SK-N-MC (cell line): ENCODE data around the gene AVP.

ENCODE experiments used
- DNase-seq: peaks from one replicate; pipeline ENCODE4 v3.0.0-alpha.2; 2011; ENCODE audit warnings: low read depth, low spot score
- H3K27ac ChIP-seq: fragments of 200-600 bp; sonication (generic); 2 replicates; pipeline ENCODE4 v1.5.1; 2016; ENCODE audit warnings: mixed run types
- H3K36me3 ChIP-seq: fragments of 200-600 bp; sonication (generic); 2 replicates; pipeline ENCODE4 v1.6.1; 2017; ENCODE audit warnings: antibody characterized with exemption, low read length, mixed read lengths; ENCODE audit not compliant: insufficient read depth
- H3K4me3 ChIP-seq: fragments of 200-600 bp; sonication (generic); 2 replicates; pipeline ENCODE4 v1.5.1; 2016
- H3K9ac ChIP-seq: fragments of 200-600 bp; sonication (generic); 2 replicates; pipeline ENCODE4 v1.8.0; 2017; ENCODE audit warnings: mixed run types, mixed read lengths; ENCODE audit not compliant: insufficient read length
- H3K9me3 ChIP-seq: fragments of 200-600 bp; sonication (generic); 2 replicates; pipeline ENCODE4 v1.6.1; 2017; ENCODE audit warnings: low read depth, mild to moderate bottlenecking, antibody characterized with exemption, low read length, moderate library complexity, mixed read lengths
- EZH2 ChIP-seq: fragments of 200-600 bp; sonication (generic); IDR thresholded peaks from one replicate; pipeline ENCODE4 v1.6.1; 2017; ENCODE audit warnings: antibody characterized with exemption
- FOXP2 ChIP-seq: optimal IDR thresholded peaks from 2 replicates; pipeline ENCODE3; 2011; ENCODE audit warnings: mild to moderate bottlenecking, moderate library complexity; ENCODE audit not compliant: insufficient read depth; ENCODE audit errors: extremely low read length, control extremely low read depth
- POLR2AphosphoS5 ChIP-seq: IDR thresholded peaks from 2 replicates; pipeline ENCODE4 v1.6.1; 2012; ENCODE audit warnings: mild to moderate bottlenecking, low read depth, low read length, borderline replicate concordance

AVP gene

GRCh38 chr20:3109350-3110302 is 25.1 kb upstream of the AVP start:
- H3K9ac ChIP-seq: no peak overlapping the region
- no peak overlapping the region for H3K4me3 ChIP-seq
- DNase-seq: no peak
- no peak overlapping the region for H3K27ac ChIP-seq
- no peaks in the 10 kb centered on the region for H3K9me3 ChIP-seq
- H3K36me3 ChIP-seq: no peaks in the 10 kb centered on the region
- TF ChIP-seq FOXP2 (no peak), POLR2AphosphoS5 (no peak), EZH2 (no peak)

DNA sequence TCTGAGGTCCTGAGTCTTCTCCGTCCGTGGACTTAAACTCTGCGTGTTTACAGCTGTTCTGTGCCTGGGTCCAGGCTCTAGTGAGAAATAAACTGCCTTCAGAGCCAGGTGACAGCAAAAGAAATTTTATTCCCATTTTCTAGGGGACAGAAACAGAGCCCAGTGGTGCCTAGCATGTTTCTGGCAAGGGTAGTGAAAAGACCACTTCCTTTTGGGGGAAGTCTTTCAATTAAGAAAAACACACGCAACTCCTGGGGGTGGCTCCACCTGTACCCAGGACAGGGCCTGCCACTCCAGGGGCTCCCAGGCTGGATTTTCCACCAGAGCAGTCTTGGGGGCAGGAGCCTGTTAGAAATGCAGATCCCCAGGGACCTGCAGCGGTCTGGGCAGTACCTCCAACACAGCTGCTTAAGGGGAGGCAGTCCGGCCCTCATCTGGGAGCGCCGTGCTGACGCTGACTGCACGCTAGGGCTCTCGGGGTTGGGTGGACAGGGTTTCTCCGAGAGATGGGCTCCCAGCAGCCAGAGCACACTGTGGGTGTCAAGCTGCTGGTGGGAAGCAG is 23.0 kb upstream of the AVP start:
- Histone ChIP-seq H3K9me3 (no peaks in the 10 kb centered on the region), H3K9ac (no peak overlapping the region), H3K4me3 (no peak overlapping the region), H3K36me3 (no peaks in the 10 kb centered on the region), H3K27ac (no peak overlapping the region)
- DNase-seq: no peak
- no peak for TF ChIP-seq EZH2
- no peak for TF ChIP-seq FOXP2
- no peak for TF ChIP-seq POLR2AphosphoS5

- Histone ChIP-seq H3K27ac (no peak overlapping the region), H3K9ac (no peak overlapping the region), H3K4me3 (no peak overlapping the region), H3K9me3 (no peaks in the 10 kb centered on the region), H3K36me3 (no peaks in the 10 kb centered on the region)
- TF ChIP-seq FOXP2: no peak
- no peak for TF ChIP-seq POLR2AphosphoS5
- TF ChIP-seq EZH2: no peak
- DNase-seq: no peak
These were observed 22.3 kb upstream of the AVP start for GRCh38 chr20:3106658-3107463.

- Histone ChIP-seq H3K9me3 (no peaks in the 10 kb centered on the region), H3K9ac (no peak overlapping the region), H3K36me3 (no peaks in the 10 kb centered on the region), H3K4me3 (no peak overlapping the region), H3K27ac (no peak overlapping the region)
- no peak for DNase-seq
- TF ChIP-seq FOXP2 (no peak), EZH2 (no peak), POLR2AphosphoS5 (no peak)
These were observed 21.7 kb upstream of the AVP start for GRCh38 chr20:3106185-3106584.

DNA sequence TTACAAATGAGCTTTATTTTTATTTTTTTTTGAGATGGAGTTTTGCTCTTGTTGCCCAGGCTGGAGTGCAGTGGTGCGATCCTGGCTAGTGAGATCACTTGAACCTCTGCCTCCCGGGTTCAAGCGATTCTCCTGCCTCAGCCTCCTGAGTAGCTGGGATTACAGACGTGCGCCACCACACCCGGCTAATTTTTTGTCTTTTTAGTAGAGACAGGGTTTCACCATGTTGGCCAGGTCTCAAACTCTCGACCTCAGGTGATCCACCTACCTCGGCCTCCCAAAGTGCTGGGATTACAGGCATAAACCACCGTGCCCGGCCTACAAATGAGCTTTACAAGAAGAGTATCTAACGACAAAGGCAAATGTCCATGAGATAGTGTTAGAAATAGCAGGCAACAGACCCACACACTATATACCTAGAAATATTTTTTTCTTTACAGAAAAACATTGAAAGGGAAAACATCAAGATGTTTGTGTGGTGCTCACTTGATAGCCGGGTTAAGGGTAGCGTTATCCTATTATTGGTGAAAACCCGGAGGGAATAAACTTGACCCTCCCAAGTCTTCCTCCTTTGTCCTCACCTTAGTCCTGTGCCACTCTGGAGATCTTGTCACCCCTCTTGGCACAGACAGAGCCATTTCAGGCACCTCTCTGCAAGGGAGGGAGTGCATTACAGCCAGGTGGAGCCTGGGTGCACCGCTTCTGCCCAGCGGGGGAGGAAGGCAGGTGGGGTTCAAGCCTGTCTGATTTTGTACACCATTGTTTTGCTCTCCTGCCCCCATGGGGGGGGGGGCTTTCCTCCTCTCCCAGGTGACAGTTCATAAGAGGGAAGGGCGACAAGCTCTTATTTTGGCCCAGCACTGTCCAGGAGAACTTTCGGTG is 21.0 kb upstream of the AVP start:
- TF ChIP-seq EZH2 (no peak), POLR2AphosphoS5 (no peak), FOXP2 (no peak)
- no peaks in the 10 kb centered on the region for H3K36me3 ChIP-seq
- DNase-seq: no peak

DNA sequence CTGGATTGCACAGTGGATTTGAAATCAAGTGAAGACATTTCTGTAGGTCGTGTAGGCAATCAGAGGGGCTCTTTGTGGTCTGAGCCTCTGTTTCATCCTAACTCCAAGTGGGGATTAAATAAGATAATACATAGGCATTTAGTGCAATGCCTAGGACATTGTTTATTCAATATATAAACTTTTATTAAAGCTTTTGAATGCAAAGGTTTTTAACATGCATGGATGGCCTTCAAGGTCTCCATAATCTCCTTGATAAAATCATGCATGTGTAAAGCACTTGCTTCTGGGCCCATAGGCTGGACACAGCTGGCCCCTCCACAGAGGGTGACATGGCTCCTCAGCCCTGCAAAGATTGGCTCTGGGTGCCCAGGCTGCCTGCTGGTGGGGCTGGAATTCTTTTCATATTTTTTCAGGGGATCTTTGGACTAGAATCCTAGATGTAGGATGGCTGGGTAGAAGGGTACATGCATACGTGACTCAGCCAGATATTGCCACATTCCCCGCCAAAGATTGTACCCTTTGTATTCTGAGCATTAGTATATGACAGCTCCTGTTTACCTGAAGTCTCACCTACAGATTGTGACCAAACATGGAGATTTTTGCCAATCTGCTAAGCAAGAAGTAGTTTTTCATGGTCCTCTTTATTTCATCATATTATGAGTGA is 19.0 kb upstream of the AVP start:
- Histone ChIP-seq H3K36me3 (no peaks in the 10 kb centered on the region), H3K4me3 (no peak overlapping the region), H3K27ac (no peak overlapping the region), H3K9ac (no peak overlapping the region), H3K9me3 (no peaks in the 10 kb centered on the region)
- no peak for DNase-seq
- TF ChIP-seq POLR2AphosphoS5: no peak
- TF ChIP-seq FOXP2: no peak
- no peak for TF ChIP-seq EZH2

More for the DNA sequence above, 21.0 kb upstream of the AVP start:
- Histone ChIP-seq H3K4me3 (no peak overlapping the region), H3K27ac (no peak overlapping the region), H3K9ac (no peak overlapping the region), H3K9me3 (no peaks in the 10 kb centered on the region)

GRCh38 chr20:3102575-3103368 is 18.2 kb upstream of the AVP start:
- H3K9me3 ChIP-seq: no peaks in the 10 kb centered on the region
- TF ChIP-seq FOXP2 (no peak), EZH2 (no peak), POLR2AphosphoS5 (no peak)
- no peak overlapping the region for H3K4me3 ChIP-seq
- no peak overlapping the region for H3K27ac ChIP-seq
- no peak for DNase-seq
- no peaks in the 10 kb centered on the region for H3K36me3 ChIP-seq
- H3K9ac ChIP-seq: no peak overlapping the region
